GM12891 (cell line): Measurements from ENCODE around the gene PXT1.
"Not testable (repeated sequence)": the region's sequence is repeated elsewhere in the genome, so short reads cannot be mapped to it uniquely, and the experiment has no call there.

Source experiments
- PAX5 ChIP-seq: IDR thresholded peaks from 2 replicates; pipeline ENCODE4 v1.6.1; 2011; ENCODE audit warnings: low read length, moderate library complexity, mild to moderate bottlenecking; ENCODE audit not compliant: insufficient read depth, severe bottlenecking
- POLR2A ChIP-seq: IDR thresholded peaks from 2 replicates; pipeline ENCODE4 v1.6.1; 2011; ENCODE audit warnings: low read depth, low read length, control low read depth
- POLR2AphosphoS5 ChIP-seq: IDR thresholded peaks from 2 replicates; pipeline ENCODE4 v1.6.1; 2011; ENCODE audit warnings: low read depth, low read length, control low read depth
- POU2F2 ChIP-seq: IDR thresholded peaks from 2 replicates; pipeline ENCODE4 v1.6.1; 2011; ENCODE audit warnings: low read depth, mild to moderate bottlenecking, control low read depth, low read length, moderate library complexity
- SPI1 ChIP-seq: IDR thresholded peaks from 2 replicates; pipeline ENCODE4 v1.6.1; 2011; ENCODE audit warnings: low read depth, low read length, control low read depth
- TAF1 ChIP-seq: IDR thresholded peaks from 2 replicates; pipeline ENCODE4 v1.6.1; 2011; ENCODE audit warnings: low read depth, low read length, control low read depth

- TF ChIP-seq TAF1, POLR2AphosphoS5, POLR2A, SPI1, POU2F2, PAX5: not testable (repeated sequence)
Observed at GRCh38 chr6:36483326-36483725, 40.7 kb upstream of the PXT1 start.
